ENCODE data around the gene MAMSTR.

Gene MAMSTR

GRCh38 chr19:48756686-48757085 lies 37.2 kb upstream of the MAMSTR start:
- no peak for TF ChIP-seq CTCF (IDR thresholded peaks at IDR 0.05; ENCODE audit: low read depth, low read length, missing control alignments)

GRCh38 chr19:48756212-48756611 lies 36.7 kb upstream of the MAMSTR start:
- no peak for DNase-seq (ENCODE audit: low read depth)
- no peak for TF ChIP-seq CTCF (IDR thresholded peaks at IDR 0.05; ENCODE audit: low read depth, low read length, missing control alignments)
- no peak overlapping the region for H3K4me3 ChIP-seq (ENCODE audit: low read depth, low read length)

More at GRCh38 chr19:48756686-48757085, 37.2 kb upstream of the MAMSTR start:
- DNase-seq (ENCODE audit: low read depth): no peak
- no peak overlapping the region for H3K4me3 ChIP-seq (ENCODE audit: low read depth, low read length)

GRCh38 chr19:48755787-48756186 lies 36.3 kb upstream of the MAMSTR start:
- no peak for TF ChIP-seq CTCF (IDR thresholded peaks at IDR 0.05; ENCODE audit: low read depth, low read length, missing control alignments)
- no peak overlapping the region for H3K4me3 ChIP-seq (ENCODE audit: low read depth, low read length)

GRCh38 chr19:48755084-48755641 lies 35.6 kb upstream of the MAMSTR start, which contains the start of gene FGF21:
Gene FGF21, plus strand, starts transcription at chr19:48755524. Its CDS starts 713 bp downstream, at chr19:48756237.
- TF ChIP-seq CTCF (IDR thresholded peaks at IDR 0.05; ENCODE audit: low read depth, low read length, missing control alignments): no peak
- no peak for DNase-seq (ENCODE audit: low read depth)
- H3K4me3 ChIP-seq (ENCODE audit: low read depth, low read length): no peak within 1 kb of the TSS

More at GRCh38 chr19:48755787-48756186, 36.3 kb upstream of the MAMSTR start:
- no peak for DNase-seq (ENCODE audit: low read depth)

- no peak within 1 kb of the TSS for H3K4me3 ChIP-seq (ENCODE audit: low read depth, low read length)
- TF ChIP-seq CTCF (IDR thresholded peaks at IDR 0.05; ENCODE audit: low read depth, low read length, missing control alignments): no peak
- no peak for DNase-seq (ENCODE audit: low read depth)
These were observed 33.2 kb upstream of the MAMSTR start, which contains the start of gene FUT1 for GRCh38 chr19:48752496-48753365. Gene FUT1, minus strand, starts transcription at chr19:48752641. Its CDS starts 1,360 bp downstream, at chr19:48751281.

GRCh38 chr19:48751845-48752495 lies 32.4 kb upstream of the MAMSTR start:
- H3K4me3 ChIP-seq (ENCODE audit: low read depth, low read length): no peak overlapping the region

More at GRCh38 chr19:48751845-48752495, 32.4 kb upstream of the MAMSTR start:
- no peak for TF ChIP-seq CTCF (IDR thresholded peaks at IDR 0.05; ENCODE audit: low read depth, low read length, missing control alignments)
- DNase-seq (ENCODE audit: low read depth): no peak

Measured in GM12864 (cell line).